NCI-H2227 (cell line): Measurements from ENCODE around the gene CELF4.

Experiments used
- DNase-seq: peaks from one replicate; lab custom pipeline; 2025; ENCODE audit not compliant: unreplicated experiment; lab: John Stamatoyannopoulos, UW

The CELF4 gene

DNA sequence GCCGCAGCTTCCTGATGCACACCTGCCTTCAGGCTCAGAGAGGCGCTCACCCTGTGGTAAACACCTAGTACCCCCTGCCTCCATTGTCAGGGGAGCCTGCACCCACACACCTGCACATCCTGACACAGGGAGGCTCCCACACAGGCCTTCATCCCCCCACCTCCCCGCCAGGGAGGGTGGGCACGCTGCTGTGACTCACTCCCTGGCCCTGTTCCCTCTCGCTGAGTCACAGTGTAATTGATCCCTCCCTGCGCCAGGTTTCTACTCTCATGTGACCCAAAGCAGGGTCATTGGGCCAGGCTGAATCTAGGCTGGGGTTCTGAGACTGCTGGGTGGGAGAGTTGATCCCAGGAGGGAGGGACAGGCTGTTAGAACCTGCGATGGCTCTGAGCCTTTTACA is 8.5 kb upstream of the CELF4 start:
- DNase-seq, result no peak

DNA sequence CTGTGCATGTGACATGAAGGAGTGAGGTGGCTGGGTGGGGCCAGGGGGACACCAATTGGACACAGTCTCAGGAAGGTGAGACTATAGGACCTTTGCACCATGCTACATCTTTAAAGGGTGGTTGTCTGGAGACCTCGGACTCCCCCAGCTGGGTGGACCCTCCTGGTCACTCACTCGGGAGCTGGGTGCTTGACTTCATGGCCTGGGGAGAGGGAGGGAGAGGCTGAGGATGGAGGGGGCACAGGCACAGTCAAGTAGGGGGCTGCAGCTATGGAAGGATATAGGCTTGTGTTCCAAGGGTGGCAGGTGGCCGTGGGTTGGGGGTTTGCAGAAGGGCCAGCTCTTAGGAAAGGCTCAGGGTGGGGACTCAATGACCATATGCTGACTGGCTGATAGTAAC is 7.1 kb upstream of the CELF4 start:
- DNase-seq, result no peak

DNA sequence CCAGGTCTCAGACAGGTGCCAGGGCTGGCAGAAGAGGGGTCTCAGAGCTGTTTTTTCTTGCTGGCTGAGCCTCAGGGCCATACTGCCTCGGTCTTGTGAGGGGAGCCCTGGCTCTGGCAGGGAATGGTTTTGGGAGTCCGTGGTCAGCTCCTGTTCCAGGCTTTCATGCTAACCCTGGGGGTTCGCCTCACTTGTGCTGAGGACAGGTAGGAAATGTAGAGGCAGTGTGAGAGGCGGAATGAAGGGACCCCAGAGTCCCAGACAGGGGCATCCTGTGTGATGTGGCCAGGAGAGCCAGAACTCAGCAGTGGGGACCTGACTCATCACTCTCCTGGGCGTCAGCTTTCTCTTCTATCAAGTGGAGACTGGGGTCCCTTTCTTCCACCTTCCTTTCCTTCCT is 5.7 kb upstream of the CELF4 start:
- DNase-seq, result no peak

DNA sequence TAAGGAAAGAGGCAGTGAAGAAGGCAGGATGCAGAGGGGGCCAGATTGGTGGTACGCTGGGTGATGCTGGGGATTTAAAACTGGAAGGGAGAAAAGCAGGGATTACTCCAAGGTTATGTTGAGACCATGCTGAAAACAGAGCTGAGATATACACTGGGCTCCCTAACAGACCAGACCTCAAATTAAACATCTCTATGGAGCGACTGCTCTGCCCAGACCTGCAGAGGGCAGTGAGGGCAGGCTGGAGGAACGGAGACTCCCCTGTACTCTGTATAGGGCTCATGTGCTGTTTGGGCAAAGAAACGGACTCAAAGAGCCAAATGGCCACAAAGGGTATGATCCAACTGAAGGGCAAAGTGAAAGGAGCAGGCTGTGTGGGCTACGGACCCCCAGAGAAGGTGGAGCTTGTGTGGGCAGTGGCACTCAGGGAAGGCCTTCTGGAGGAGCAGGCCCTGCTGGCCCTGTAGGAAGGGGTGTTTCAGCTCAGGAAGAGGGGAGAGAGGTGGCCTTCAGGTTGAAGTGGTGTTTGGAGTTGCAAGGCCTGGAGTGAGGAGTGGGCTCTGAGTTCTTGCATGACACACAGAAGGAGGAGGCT is 4.8 kb upstream of the CELF4 start:
- DNase-seq, result no peak

DNA sequence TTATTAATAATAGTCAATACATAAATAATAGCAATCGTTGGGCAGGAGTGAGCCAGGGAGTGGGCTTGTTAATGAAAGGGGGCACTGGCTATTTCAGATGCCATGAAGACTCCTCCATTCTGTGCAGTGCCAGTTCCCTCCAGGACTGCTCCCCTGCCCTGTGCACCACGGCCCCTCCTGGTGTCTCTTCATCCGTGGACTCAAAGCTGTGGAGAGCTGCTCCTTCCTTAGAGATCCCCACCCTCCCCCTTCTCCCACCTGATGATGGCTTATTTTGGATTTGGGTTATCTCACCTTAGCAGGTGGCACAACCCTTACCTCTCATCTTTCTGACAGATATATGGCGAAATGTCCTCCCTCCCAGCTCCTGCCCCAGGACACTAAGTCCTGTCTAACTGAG is 3.1 kb upstream of the CELF4 start:
- DNase-seq, result no peak

DNA sequence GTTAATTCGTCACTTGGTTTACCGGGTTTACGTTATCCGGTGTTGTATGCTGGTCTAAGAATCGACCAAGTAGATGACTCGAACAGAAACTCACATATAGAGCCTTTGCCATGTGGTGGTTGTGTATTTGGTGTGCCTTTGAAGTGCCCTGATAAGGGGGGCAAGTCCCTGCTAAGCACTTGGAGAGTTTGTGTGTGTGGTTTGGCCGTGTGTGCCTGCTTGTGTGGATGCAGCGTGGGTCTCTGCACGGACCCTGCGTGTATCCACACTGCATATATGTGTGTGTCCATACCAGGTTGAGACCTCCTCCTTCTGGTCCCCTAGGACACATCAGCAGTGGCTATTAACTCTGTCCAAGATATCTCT is 2.4 kb upstream of the CELF4 start:
- no peak for DNase-seq

DNA sequence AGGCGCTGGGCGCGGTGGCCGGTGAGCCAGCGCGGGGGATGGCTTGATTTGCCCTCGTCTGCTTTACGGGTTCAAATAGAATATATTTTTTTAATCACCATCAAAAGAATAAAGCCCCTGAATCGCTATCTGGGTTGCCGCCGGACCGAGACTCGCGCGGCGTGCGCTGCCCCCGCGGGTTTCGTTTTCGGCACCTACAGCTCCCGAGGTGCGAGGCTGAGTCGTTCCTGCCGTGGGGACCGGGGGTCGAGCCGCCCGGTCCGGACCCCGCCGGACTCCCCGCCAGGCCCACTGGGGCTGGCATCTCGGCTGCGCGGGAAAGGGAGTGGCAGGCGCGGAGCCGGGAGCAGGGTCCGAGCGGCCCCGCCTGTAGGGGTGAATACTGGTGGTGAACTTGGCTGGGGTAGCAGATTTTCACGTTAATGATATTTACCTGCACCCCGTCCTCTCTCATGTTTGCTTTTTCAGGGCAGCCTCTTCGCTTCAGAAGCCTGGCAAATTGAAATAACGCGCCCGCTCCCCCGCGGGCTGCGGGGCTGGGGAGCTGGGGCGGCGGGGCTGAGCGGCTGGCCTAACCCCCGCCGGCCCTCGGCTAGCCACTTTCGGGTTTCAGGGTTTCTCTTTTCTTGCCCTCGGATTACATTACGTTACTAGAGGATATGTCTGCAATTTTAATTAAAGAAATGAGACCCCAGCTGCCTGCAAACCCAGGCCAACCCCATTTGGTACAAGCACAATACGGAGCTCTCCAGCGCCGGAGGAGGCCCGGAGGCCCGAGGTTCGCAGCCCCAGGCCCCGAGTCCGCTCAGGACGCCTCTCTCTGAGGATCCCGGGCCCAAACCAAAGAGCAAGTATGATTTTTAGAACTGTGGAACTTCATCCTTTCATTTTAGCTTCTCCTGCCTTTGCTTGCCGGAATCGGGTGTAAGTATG is 1.7 kb upstream of the CELF4 start:
- peak; percentile 53 for DNase-seq

DNA sequence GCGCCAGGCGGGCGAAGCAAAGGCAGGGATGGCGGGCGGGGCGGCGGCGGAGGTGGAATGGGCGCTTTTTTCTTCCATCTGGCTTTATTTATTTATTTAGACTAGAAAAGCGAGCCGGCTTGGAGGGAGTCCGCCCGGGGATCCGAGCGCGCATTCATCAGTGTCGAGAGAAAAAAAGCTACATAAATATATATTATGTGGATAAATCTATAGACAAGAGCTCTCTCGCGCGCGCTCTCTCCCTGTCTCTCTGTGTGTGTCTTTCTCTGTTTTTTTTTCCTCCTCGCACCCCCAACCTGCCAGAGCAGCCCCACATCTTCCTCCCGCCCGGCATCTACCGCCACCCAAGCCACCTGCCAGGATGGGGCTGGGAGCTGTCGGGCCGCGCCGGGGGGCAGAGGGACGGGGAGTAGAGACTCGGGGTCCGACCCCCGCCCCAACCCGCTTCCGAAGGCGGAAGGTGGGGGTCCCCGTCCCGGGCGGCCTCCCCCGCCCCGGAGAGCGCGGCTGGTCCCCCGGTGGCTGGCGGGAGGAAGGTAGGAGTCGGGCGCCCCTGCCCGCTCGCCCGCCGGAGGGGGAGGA is 972 bp upstream of the CELF4 start:
- DNase-seq, result peak; percentile 80

DNA sequence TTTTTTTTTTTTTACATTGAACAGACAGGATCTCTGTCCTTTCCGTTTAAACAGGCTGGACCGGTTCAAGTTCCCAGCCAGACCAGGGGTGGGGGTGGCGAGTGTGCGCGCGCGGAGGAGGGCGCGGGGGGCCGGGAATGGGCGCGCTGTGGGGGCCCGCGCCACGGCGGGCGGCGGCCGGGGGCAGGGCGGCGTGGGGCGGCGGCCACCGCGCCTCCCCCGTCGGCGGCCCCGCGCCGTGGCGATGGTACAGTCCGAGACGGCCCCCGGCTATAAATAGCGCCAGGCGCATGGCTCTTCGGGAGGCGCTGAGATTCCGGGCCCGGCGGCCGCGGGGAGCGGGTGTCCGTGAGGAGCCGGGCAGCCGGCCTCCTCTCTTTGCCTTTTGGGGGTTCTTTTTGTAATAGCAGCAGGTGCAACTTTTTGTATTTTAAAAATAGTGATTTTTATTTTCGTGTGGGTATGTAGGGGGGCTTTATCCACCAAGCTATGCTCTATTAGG is 430 bp upstream of the CELF4 start:
- DNase-seq, result peak; percentile 93

DNA sequence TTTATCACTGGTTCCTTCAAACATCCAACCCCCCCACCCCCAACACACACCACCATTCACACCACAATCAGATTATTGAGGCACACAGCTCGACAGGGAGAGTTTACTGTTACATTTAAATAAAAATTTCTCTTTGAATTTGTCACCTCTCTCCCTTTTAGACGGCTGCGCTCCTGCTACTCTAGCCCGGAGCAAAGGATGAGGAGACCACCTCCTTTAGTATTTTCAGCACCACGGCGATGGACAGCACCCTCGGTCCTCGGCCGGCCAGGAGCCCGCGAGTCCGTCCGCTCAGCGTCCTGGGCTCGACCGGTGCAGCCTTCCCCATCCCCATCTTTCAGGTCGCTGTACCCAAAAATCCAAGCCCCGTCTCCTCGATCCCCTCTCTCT is 892 bp downstream of the CELF4 start:
- DNase-seq, result no peak

DNA sequence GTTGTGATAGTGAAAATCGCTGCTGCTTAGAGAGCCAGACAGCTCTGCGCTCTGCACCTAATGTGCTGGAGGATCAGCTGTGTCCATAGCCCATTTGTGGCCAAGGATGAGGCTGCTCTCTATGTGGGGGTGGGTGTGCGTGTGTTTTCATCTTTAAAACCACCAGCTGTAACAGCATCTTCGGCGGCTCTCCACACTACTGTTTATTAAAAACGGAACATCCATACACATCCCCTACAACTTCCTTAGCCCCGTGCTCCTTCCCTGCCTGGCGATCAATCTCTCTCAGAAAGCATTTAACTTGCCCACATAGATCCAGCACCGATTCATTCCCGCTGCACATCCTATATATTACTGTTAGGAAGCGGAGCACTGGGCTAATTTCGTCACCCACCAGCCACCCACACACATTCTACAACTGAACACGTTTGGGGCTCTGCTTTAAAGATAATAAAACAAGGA is 1.6 kb downstream of the CELF4 start:
- DNase-seq, result peak; percentile 62

DNA sequence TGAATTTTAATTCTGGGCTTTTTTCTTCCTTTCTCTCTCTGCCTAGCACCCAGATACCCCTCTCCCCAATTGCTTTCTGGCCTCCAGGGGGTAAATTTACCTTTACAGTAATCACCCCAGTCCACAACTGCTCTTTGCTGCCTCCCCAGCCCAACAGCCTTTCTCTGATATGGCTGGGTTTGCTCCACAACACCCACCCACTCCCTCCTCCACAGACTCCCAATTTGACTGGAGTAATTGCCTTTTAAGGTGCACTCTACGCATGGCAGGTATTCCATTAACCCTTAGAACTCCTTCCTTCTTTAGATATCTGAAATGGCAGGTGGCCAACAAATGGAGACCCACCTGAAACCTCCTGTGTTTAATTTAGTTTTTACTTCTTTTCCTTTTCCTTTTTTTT is 3.6 kb downstream of the CELF4 start:
- no peak for DNase-seq

DNA sequence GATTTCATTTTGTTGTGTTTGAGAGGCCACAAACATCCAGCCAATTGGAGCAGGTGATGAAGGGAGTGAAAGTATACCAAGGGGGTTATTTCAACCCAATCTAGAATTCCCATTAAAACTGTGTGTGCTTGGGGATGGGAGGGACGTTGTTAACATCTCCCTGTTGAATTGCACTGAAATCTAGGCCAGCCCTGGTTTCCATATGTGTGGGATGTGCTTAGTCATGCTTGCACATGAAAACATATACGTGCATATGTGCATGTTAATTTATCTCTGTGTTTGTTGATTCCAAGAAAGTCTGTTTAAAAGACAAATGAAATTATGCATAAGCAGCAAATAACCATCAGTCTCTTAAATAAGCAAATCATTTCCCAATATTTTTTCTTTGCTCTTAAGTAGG is 5.6 kb downstream of the CELF4 start:
- no peak for DNase-seq

DNA sequence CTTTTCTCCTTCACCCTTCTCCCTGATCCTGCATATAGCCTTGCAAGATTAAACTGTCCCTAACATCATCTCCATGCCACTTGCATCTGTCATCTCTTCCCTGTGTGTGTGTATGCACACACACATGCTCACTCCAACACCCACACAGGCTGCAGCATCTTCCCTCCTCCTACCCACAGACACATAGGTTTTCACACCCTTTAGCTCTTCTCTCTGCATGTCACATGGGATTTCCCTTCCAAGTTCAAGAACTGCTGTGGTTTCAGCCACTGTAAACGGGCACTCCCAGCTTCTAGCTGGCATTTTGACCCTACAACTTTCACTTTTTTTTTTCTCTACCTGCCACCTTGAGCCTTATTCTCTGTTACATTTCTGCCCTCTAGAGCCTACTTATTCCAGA is 6.4 kb downstream of the CELF4 start:
- DNase-seq, result no peak

DNA sequence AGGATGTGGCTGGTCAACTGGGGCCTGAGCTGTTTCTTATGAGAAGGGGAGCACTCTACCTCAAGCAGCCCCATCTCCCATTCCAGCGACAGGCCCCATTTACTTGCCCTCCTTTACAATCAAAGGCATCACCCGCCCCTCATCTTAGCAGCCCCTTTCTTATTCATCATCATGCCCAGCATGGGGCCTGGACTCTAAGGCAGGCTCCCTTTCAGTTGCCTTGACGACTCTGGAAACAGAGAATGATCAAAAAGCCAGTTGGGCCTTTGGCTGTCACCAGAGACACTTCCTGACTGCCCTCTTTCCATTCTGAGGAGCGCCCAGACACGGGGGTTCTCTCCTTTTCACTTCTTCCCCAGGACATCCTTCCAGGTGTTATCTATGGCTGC is 11.2 kb downstream of the CELF4 start:
- DNase-seq, result peak; percentile 43

DNA sequence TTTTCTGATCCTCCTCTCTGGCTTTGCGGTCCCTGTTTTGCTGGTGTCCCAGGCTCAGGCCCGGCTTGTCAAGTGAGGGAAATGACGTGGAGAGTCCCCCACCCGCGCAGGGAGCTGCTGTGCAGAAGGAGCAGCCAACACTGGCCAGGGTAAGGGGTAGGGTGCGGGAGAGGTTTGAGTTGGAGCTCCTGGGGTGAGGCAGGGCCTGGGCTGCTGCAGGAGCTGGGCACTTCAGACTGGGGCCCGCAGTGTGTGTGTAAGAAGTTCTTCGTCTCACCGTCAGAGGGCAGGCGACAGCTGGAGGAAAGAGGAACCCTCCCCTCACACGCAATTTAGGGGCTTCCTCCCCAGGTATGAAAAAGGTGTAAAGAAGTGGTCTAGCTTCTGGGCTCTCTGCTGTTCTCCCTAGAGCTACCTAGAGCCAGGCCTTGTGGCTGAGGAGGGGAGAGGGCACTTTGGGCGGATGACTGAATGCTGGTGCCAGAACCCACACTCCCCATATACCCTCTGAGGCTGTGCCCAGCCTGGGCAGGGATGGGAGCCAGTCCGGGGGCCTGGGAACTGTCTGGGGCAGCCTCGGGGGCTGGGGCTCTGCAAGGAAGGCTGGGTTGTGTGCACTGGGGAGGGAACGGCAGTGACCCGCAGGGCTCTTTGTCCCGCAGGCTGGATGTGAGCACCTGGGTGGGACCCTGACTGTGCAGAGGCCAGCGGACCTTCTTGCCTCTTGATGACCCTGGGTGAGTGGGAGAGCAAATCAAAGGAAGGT is 11.8 kb downstream of the CELF4 start:
- DNase-seq, result no peak

DNA sequence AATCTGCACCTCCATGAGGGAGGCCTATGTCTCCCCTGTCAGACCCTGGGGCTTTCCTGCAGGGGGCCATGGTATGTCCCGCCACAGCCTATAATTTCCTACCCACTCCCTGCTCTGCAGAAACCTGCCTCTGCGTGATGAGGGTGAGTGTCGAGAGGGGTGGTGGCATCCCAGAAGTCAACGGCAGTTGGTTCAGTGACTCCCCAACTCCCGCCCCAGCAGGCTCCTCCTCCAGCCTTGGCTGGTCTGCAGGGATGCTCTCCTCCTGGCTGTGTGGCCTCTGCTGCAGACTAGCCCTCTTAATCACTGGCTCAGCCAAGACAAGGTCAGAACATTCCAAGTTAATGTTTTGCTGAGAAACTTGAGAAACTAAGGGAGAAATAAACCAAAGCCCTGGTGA is 13.3 kb downstream of the CELF4 start:
- no peak for DNase-seq

DNA sequence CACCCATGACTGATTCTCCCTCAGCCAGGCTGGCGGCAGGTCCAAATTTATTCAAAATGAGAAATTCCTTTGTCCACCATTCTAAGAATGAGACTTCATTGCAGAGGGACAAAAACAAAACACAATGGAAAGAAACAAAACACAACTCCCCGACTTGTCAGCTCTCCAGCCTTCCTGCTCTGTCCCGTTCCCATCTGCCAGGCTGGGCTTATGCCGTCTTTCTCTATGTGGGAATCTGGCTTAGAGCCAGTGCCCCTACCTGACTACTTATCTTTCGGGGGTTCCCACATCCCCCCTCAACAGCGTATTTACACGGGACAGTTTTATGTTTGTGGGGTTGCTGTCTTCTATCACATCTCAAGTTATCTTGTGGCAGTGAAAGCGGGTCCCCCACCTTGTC is 13.8 kb downstream of the CELF4 start:
- no peak for DNase-seq

DNA sequence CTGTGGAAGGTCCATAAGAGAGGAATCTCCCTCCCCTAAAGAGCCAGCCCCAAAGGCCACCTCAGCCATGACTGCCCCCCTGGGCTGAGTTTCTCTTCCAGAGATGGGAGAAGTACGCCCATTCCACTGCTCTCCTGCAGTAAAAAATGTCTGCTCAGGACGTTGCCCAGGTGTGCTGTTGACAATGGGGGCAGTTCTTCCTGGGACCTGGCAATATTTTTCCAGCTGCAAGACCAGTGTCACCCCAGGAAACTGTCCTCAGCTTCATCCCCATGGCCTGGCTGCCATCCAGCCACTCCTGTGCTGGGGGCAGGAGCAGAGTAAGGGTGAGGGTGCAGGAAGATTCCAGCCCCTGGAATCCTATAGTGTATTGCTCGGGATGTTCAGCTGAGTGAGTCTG is 14.3 kb downstream of the CELF4 start:
- DNase-seq, result no peak

DNA sequence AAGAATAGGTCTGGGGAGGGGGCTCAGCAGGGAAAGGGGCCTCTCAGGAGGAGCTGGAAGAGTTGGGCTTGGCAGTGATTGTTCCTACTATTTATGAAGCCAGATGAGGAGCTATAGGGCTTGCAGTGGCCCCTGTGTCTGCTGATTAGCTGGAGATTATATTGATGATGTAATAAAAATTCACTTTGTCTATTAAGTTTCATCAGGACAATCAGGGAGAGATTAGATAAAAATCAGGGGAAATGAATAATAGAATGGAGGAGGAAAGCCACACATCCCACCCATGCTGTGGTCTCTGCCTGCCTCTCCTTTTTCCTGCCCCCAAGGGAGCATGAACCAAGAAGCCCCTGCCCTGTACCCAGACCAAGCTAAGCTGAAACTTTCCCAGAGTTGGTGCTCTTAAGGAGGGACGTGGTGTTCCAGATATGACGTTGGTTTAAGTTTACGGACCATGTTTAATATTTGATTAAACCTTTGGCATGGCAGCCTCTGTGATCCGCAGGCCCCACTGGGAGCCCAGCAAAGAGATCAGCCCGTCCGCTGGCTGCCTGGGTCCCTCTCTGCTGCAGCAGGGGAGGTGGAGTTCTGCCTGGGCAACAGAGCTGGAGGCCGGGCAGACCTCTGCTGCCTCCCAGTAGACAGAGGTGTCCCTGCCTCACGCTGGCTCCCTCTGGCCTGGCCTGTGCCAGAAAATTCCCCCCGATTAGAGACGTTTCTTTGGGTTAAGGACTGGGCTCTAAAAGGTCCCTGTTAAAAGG is 15.3 kb downstream of the CELF4 start:
- DNase-seq, result no peak
